ENCODE data around the gene NOL9. TPM values are rescaled to one million over a fixed set of nuclear protein-coding genes. Genes with fewer than 3 reads are reported as not detected.

The NOL9 gene
- polyA plus RNA-seq, 3 donors: 3.7 to 11.5 (median 7.6) TPM

DNA sequence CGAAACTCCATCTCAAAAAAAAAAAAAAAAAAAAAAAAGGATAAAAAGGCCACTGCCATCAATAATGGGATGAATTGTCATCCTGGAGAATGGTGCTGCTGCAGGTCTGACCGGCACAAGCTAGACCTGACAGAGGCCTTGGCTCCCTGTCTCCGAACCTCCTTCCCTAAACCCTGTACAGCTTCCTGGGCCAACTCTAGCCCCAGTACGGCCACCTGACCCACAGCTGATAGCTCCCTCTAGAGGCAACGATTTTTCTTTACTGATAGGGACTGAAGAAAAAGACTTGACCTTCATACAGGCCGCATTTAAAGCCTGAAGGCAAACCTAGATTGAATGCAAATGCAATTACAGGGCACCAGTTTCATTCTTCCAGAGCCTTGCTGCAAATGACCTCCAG is 30.7 kb downstream of the NOL9 start:
- DNase-seq: no peak
- Histone ChIP-seq H3K27ac (ENCODE audit: low read depth in 1 of 2, low read length in 2 of 2) (no peak overlapping the region), H3K79me2 (ENCODE audit: insufficient read depth, low read length) (no peaks in the 10 kb centered on the region), H3K4me2 (replicated peaks; ENCODE audit: extremely low read depth, low read length, poor library complexity, severe bottlenecking) (no peak overlapping the region), H3K4me3 (replicated peaks in 1 of 3; ENCODE audit: low read depth in 2 of 3, low read length in 3 of 3) (no peak overlapping the region), H3K4me1 (ENCODE audit: control insufficient read depth in 1 of 2, insufficient read depth in 2 of 2, low read length in 2 of 2) (no peaks in the 10 kb centered on the region), H2AFZ (ENCODE audit: insufficient read depth, low read depth, low read length, poor library complexity, severe bottlenecking) (no peak overlapping the region), H3K9me3 (replicated peaks in 1 of 2; ENCODE audit: control insufficient read depth in 1 of 2, insufficient read depth in 1 of 2, low read length in 2 of 2) (no peaks in the 10 kb centered on the region), H3K9ac (ENCODE audit: insufficient read depth, low read length, poor library complexity, severe bottlenecking) (no peak overlapping the region), H3K27me3 (ENCODE audit: control insufficient read depth in 2 of 2, insufficient read depth in 2 of 2, low read length in 2 of 2) (no peaks in the 10 kb centered on the region), H3K36me3 (replicated peaks in 1 of 2; ENCODE audit: control insufficient read depth in 1 of 2, insufficient read depth in 2 of 2, low read length in 2 of 2) (peaks cover 34 to 44% of the 10 kb centered on the region in 2 donors), H4K20me1 (ENCODE audit: insufficient read depth, low read length) (no peaks in the 10 kb centered on the region)
- no peak overlapping the region for H3K4me3 Mint-ChIP-seq
- WGBS (ENCODE audit: insufficient coverage): 64% methylated on average over 2 of the region's 6 CpGs
- peaks cover 45 to 52% of the 10 kb centered on the region in 2 donors for H3K36me3 Mint-ChIP-seq
- H3K4me1 Mint-ChIP-seq: no peaks in the 10 kb centered on the region
- no peaks in the 10 kb centered on the region for H3K9me3 Mint-ChIP-seq
- no peaks in the 10 kb centered on the region for H3K27me3 Mint-ChIP-seq (ENCODE audit: low read depth in 3 of 3)
- TF ChIP-seq, protein P1, sequence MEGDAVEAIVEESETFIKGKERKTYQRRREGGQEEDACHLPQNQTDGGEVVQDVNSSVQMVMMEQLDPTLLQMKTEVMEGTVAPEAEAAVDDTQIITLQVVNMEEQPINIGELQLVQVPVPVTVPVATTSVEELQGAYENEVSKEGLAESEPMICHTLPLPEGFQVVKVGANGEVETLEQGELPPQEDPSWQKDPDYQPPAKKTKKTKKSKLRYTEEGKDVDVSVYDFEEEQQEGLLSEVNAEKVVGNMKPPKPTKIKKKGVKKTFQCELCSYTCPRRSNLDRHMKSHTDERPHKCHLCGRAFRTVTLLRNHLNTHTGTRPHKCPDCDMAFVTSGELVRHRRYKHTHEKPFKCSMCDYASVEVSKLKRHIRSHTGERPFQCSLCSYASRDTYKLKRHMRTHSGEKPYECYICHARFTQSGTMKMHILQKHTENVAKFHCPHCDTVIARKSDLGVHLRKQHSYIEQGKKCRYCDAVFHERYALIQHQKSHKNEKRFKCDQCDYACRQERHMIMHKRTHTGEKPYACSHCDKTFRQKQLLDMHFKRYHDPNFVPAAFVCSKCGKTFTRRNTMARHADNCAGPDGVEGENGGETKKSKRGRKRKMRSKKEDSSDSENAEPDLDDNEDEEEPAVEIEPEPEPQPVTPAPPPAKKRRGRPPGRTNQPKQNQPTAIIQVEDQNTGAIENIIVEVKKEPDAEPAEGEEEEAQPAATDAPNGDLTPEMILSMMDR (IDR thresholded peaks at IDR 0.05): no peak
- intact Hi-C loops (cut with micrococcal nuclease): no loop called here
- H3K27ac Mint-ChIP-seq: no peak overlapping the region

DNA sequence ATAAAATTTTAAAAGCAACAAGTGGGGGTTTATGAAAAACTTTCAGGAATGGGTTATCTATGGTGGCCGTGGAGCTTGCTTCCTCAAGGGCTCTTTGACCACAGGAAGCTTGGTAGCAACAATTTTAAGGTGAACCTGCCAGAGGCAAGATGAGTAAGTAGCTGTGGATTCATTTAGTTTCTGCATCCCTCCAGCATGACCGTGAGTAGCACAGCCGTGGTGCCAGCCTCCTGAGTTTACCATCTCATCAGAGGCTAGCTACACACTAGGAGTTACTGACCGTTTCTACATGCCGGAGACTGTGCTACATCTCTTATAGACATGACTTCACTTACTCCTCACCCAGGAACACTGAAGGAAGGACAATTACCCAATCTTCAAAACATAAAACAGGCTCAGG is 32.8 kb downstream of the NOL9 start:
- Histone ChIP-seq H3K9me3 (replicated peaks in 1 of 2; ENCODE audit: control insufficient read depth in 1 of 2, insufficient read depth in 1 of 2, low read length in 2 of 2) (no peaks in the 10 kb centered on the region), H3K4me1 (ENCODE audit: control insufficient read depth in 1 of 2, insufficient read depth in 2 of 2, low read length in 2 of 2) (no peaks in the 10 kb centered on the region), H3K27me3 (ENCODE audit: control insufficient read depth in 2 of 2, insufficient read depth in 2 of 2, low read length in 2 of 2) (no peaks in the 10 kb centered on the region), H3K9ac (ENCODE audit: insufficient read depth, low read length, poor library complexity, severe bottlenecking) (no peak overlapping the region), H4K20me1 (ENCODE audit: insufficient read depth, low read length) (no peaks in the 10 kb centered on the region), H3K4me2 (replicated peaks; ENCODE audit: extremely low read depth, low read length, poor library complexity, severe bottlenecking) (no peak overlapping the region), H3K79me2 (ENCODE audit: insufficient read depth, low read length) (no peaks in the 10 kb centered on the region), H3K36me3 (replicated peaks in 1 of 2; ENCODE audit: control insufficient read depth in 1 of 2, insufficient read depth in 2 of 2, low read length in 2 of 2) (peaks cover 17 to 24% of the 10 kb centered on the region in 2 donors), H2AFZ (ENCODE audit: insufficient read depth, low read depth, low read length, poor library complexity, severe bottlenecking) (no peak overlapping the region), H3K27ac (ENCODE audit: low read depth in 1 of 2, low read length in 2 of 2) (no peak overlapping the region), H3K4me3 (replicated peaks in 1 of 3; ENCODE audit: low read depth in 2 of 3, low read length in 3 of 3) (no peak overlapping the region)
- Mint-ChIP-seq H3K9me3 (no peaks in the 10 kb centered on the region), H3K4me3 (no peak overlapping the region), H3K27me3 (ENCODE audit: low read depth in 3 of 3) (peaks cover 0 to 3% (median 0%) of the 10 kb centered on the region in 3 donors), H3K4me1 (no peaks in the 10 kb centered on the region), H3K36me3 (peaks cover 27 to 31% of the 10 kb centered on the region in 2 donors), H3K27ac (no peak overlapping the region)
- TF ChIP-seq, protein P1 (IDR thresholded peaks at IDR 0.05): no peak
- no peak for DNase-seq
- intact Hi-C loops (cut with micrococcal nuclease): no loop called here
- 51% methylated on average over 5 of the region's 5 CpGs for WGBS (ENCODE audit: insufficient coverage)

Data from CD14-positive monocyte (primary cell).